Neutrophil (primary cell): ENCODE data around the gene SLC16A3.

Source experiments
- H3K27ac ChIP-seq: fragments of 200-600 bp; sonication (generic); 2 replicates; pipeline ENCODE4 v1.5.1; 2016; ENCODE audit warnings: mild to moderate bottlenecking, moderate library complexity
- H3K27me3 ChIP-seq: fragments of 200-600 bp; sonication (generic); 2 replicates; pipeline ENCODE4 v1.6.0; 2016; ENCODE audit warnings: mild to moderate bottlenecking
- H3K36me3 ChIP-seq: fragments of 200-600 bp; sonication (generic); 2 replicates; pipeline ENCODE4 v1.5.1; 2017
- H3K4me1 ChIP-seq, 2 experiments: fragments of 200-600 bp in 1 of 2; sonication (generic) in 1 of 2; 1 replicate in 1 of 2; 2 replicates in 1 of 2; pipeline versions ENCODE4 v1.5.1 to v1.6.1; 2013 to 2016; ENCODE audit warnings: low read depth in 1 of 2, low read length in 1 of 2, mild to moderate bottlenecking in 1 of 2, moderate library complexity in 1 of 2; ENCODE audit not compliant: control insufficient read depth in 1 of 2, insufficient read depth in 1 of 2
- H3K4me3 ChIP-seq, 2 experiments: fragments of 200-600 bp in 1 of 2; sonication (generic) in 1 of 2; 1 replicate in 1 of 2; 2 replicates in 1 of 2; pipeline ENCODE4 v1.5.1; 2013 to 2016; ENCODE audit warnings: low read depth in 1 of 2, low read length in 1 of 2, mild to moderate bottlenecking in 1 of 2, moderate library complexity in 1 of 2
- H3K9me3 ChIP-seq: fragments of 200-600 bp; sonication (generic); 2 replicates; pipeline ENCODE4 v1.5.1; 2016
- CTCF ChIP-seq: fragments of 200-600 bp; sonication (generic); IDR thresholded peaks from 2 replicates; pipeline ENCODE4 v1.5.1; 2016; ENCODE audit warnings: antibody characterized with exemption

SLC16A3 gene

GRCh38 chr17:82218349-82219075 lies 10.3 kb upstream of the SLC16A3 start:
- H3K27ac ChIP-seq, result peak overlapping the region; percentile 100

GRCh38 chr17:82219083-82219482 lies 9.8 kb upstream of the SLC16A3 start:
- Histone ChIP-seq H3K27me3 (no peaks in the 10 kb centered on the region), H3K36me3 (no peaks in the 10 kb centered on the region), H3K4me1 (peaks cover 97 to 98% of the 10 kb centered on the region in 2 experiments), H3K4me3 (peak overlapping the region; percentile 66 to 84), H3K27ac (peak overlapping the region; percentile 100), H3K9me3 (no peaks in the 10 kb centered on the region)
- no peak for TF ChIP-seq CTCF

More at GRCh38 chr17:82218349-82219075, 10.3 kb upstream of the SLC16A3 start:
- Histone ChIP-seq H3K36me3 (no peaks in the 10 kb centered on the region), H3K4me1 (peaks cover 96 to 98% of the 10 kb centered on the region in 2 experiments), H3K27me3 (no peaks in the 10 kb centered on the region), H3K9me3 (no peaks in the 10 kb centered on the region), H3K4me3 (peak overlapping the region; percentile 66 to 84)
- no peak for TF ChIP-seq CTCF

- TF ChIP-seq CTCF, result no peak
- Histone ChIP-seq H3K27me3 (no peaks in the 10 kb centered on the region), H3K4me1 (peaks cover 94 to 95% of the 10 kb centered on the region in 2 experiments), H3K4me3 (peak overlapping the region; percentile 66 to 84), H3K9me3 (no peaks in the 10 kb centered on the region), H3K27ac (peak overlapping the region; percentile 100), H3K36me3 (no peaks in the 10 kb centered on the region)
Measured at GRCh38 chr17:82219753-82220709, 8.8 kb upstream of the SLC16A3 start.

- no peaks in the 10 kb centered on the region for H3K9me3 ChIP-seq
- no peaks in the 10 kb centered on the region for H3K27me3 ChIP-seq
- H3K4me3 ChIP-seq, result peak overlapping the region; percentile 12 to 41
- no peak for TF ChIP-seq CTCF
- H3K36me3 ChIP-seq, result no peaks in the 10 kb centered on the region
- H3K27ac ChIP-seq, result peak overlapping the region; percentile 100
- H3K4me1 ChIP-seq, result peaks cover 95% of the 10 kb centered on the region in 2 experiments
Measured at GRCh38 chr17:82221341-82221902, 7.4 kb upstream of the SLC16A3 start.

- Histone ChIP-seq H3K9me3 (no peaks in the 10 kb centered on the region), H3K27ac (peak overlapping the region; percentile 100), H3K36me3 (no peaks in the 10 kb centered on the region), H3K27me3 (no peaks in the 10 kb centered on the region), H3K4me1 (peaks cover 97% of the 10 kb centered on the region in 2 experiments), H3K4me3 (peak overlapping the region; percentile 23 to 41)
- no peak for TF ChIP-seq CTCF
Measured at GRCh38 chr17:82222816-82223215, 6.0 kb upstream of the SLC16A3 start.
